Right lobe of liver (tissue), 4 donors: ENCODE measurements around the gene GTF3C6.

Experiments used
- CTCF ChIP-seq, 4 donors: fragments of 200-600 bp in 3 of 4; fragments of 450-650 bp in 1 of 4; IDR thresholded peaks; one replicate each; pipeline versions ENCODE4 v1.5.1 to v1.8.0; 2016 to 2022; ENCODE audit warnings: antibody characterized with exemption in 4 of 4, mild to moderate bottlenecking in 2 of 4
- POLR2A ChIP-seq: fragments of 450-650 bp; IDR thresholded peaks from one replicate; pipeline ENCODE4 v1.6.1; 2017; ENCODE audit warnings: antibody characterized with exemption, mild to moderate bottlenecking
- donor health status: DM: no; HTN: no; CAD: no.
- donor health status: DM: no; HTN: no; CAD: no.
- donor health status: DM: no; HTN: yes; CAD: no.

GRCh38 chr6:111002350-111002749, 43.8 kb downstream of the GTF3C6 start:
- TF ChIP-seq POLR2A = no peak
- no peak for TF ChIP-seq CTCF (IDR thresholded peaks at IDR 0.05)
